C4-2B (cell line): ENCODE results near the gene TSPAN12.
"Not testable (repeated sequence)": the region's sequence is repeated elsewhere in the genome, so short reads cannot be mapped to it uniquely, and the experiment has no call there.

Experiments
- H3K27ac ChIP-seq: fragments of 450-650 bp; 2 replicates; pipeline ENCODE4 v1.5.1; 2017
- ZFX ChIP-seq: fragments of 450-650 bp; IDR thresholded peaks from 2 replicates; pipeline ENCODE4 v1.6.1; 2017
- TF ChIP-seq, protein P1 (sequence below): fragments of 450-650 bp; conservative IDR thresholded peaks from 2 replicates; pipeline ENCODE4 v1.5.1; 2017; ENCODE audit warnings: mild to moderate bottlenecking

Gene TSPAN12

DNA sequence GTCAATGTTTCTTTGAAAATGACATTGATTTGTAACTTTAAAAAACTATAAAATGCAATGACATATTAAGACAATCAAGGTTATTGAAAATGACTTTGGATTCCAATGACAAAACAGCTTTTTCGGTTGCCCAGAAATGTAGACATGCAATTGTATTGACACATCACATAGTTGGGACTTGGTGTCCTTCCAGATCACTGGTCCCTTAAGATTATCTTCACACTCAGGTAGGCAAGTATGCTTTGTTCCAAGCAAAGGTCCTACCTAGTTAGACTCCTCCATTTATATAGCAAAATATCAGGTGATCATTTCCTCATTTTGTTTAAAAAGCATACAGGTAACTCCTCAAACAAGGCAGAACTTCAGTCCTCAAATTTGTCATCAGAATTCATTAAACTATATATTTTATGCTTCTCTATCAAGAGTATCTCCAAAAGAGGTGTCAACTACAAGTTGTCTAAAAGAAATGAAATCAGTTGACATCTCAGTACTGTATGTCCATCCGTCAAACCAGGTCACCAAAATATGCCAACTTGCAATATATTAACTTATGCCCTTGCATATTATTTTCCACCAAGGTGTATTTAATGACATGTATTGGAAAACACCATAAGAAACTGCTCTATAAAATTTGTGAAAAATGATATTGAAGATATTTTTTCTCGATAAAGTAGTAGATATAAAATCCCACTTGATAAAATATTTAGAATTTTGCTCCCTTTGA, 64.6 kb downstream of the TSPAN12 start:
- H3K27ac ChIP-seq: no peak overlapping the region
- no peak for TF ChIP-seq ZFX
- TF ChIP-seq, protein P1, sequence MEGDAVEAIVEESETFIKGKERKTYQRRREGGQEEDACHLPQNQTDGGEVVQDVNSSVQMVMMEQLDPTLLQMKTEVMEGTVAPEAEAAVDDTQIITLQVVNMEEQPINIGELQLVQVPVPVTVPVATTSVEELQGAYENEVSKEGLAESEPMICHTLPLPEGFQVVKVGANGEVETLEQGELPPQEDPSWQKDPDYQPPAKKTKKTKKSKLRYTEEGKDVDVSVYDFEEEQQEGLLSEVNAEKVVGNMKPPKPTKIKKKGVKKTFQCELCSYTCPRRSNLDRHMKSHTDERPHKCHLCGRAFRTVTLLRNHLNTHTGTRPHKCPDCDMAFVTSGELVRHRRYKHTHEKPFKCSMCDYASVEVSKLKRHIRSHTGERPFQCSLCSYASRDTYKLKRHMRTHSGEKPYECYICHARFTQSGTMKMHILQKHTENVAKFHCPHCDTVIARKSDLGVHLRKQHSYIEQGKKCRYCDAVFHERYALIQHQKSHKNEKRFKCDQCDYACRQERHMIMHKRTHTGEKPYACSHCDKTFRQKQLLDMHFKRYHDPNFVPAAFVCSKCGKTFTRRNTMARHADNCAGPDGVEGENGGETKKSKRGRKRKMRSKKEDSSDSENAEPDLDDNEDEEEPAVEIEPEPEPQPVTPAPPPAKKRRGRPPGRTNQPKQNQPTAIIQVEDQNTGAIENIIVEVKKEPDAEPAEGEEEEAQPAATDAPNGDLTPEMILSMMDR: no peak

DNA sequence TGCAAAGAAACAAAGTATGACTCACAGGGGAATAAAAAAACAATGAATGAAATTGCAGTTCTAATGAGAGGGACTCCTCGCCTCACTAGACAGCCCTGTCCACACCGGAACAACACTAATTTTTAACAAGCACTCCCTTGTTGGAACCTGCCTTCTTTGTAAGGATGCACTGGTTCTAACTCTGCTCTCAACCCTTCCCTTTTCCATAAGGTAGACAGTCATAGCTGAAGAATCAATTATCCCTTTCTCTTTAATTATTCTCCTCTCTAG, 65.1 kb downstream of the TSPAN12 start:
- H3K27ac ChIP-seq: no peak overlapping the region
- TF ChIP-seq, protein P1: no peak
- TF ChIP-seq ZFX: no peak

DNA sequence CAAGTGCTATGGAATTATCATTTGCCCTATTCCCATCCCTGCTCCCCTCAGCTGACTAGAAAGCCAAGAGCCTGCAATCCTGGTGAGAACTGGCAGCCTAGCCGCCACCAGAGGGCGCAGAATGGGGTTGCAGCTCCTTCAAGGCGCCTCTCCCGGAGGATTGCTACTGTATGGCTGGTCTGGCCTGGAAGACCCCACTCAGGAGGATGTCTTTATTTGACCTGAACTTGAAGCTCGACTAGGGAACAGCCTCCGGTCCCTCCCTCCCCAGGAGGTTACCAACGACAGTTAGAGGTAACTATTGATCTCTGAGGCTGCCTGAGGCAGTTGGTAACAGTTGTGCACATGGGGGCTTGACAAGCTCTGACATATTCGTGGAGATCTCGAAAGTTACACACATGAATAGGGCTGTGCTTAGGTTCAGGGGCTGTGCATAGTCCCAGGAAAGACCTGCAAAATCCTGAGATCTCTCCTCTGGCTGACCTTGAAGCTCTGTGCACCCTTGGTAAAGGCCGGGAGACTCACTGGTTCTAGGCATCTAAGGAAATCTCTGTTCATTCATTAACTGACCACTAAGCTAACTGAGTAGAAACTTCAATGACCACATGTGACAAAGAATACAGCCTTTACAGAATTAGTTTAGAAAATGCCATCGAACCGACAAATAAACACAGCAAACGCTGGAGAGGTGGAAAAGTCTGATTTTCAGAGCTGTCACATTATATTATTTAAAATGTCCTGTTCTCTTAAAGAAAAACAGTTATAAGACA, 65.7 kb downstream of the TSPAN12 start:
- no peak for TF ChIP-seq ZFX
- TF ChIP-seq, protein P1: peak; percentile 99
- H3K27ac ChIP-seq: no peak overlapping the region

DNA sequence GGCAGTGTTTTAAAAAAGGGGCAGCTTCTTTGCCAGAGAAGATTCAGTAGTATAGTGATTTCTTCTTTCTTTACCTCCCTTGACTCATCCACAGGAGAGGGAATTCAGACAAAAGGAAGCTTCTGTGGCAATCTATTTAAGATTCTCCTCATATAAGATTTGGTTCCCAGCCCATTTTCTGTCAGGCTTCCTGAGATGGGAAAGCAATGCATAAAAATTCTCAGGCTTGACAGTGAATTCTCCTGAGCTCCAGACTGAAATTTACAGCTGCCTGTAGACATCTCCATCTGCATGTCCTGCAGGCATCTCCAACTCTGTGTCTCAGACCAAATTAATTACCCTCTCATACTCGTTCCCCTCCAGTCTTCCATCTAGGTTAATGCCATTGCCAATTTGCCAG, 72.8 kb downstream of the TSPAN12 start:
- TF ChIP-seq, protein P1: no peak
- TF ChIP-seq ZFX: no peak
- no peak overlapping the region for H3K27ac ChIP-seq

DNA sequence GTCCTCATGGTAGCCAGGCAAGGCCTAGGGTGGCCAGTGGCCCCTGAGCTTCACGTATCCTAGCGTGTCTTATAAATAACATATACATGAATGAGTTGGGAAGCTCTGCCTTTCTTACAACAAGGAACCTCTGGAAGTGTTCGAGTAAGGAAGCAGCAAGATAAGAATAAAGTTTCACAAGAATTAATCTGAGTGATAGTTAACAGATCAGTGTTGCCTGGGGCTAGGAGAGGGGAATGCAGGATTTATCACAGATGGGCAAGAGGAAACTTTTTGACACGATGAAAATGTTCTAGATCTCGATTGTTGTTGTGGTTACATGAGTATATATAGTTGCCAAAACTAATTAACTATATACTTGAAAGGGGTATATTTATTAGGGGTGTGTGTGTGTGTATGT, 74.2 kb downstream of the TSPAN12 start:
- TF ChIP-seq ZFX: no peak
- TF ChIP-seq, protein P1: no peak
- no peak overlapping the region for H3K27ac ChIP-seq

DNA sequence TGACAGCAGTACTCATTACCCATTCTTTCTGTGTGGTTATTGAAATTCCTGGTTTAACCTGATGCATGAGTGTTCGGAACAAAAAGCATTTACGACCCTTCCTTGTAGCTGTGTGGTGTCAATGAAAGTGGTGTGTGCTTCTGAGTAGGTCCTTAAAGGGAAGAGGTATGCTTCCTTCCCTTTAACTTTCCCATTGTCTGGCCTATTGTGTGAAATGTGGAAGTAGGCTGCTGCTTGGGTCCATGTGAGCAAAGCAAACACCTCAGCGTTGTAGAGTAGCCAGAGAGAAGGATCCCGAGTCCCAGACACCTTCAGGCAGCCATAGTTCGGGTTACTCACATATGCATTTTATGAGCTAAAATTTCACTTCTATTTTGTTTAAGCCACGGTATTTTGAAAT, 74.7 kb downstream of the TSPAN12 start:
- no peak overlapping the region for H3K27ac ChIP-seq
- TF ChIP-seq ZFX: no peak
- TF ChIP-seq, protein P1: no peak

DNA sequence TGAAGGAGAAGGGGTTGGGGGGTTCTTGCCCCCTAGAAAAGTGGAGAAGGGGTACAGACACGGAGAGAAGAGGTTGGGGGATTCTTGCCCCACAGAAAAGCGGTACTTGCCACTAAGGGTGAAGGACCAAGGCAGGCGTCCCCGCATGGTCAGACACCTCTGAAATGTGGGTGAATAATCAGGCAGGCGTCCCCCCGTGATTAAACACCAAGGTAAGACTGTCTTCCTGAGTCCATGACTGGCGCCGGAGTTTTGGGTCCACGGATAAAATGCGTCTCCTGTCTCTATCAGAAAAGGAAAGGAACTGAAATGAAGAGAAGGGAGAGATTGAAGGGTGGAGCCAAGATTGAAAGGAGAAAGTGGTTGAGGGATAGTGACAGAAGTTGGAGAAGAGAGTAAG, 76.0 kb downstream of the TSPAN12 start:
- not testable (repeated sequence) for H3K27ac ChIP-seq

DNA sequence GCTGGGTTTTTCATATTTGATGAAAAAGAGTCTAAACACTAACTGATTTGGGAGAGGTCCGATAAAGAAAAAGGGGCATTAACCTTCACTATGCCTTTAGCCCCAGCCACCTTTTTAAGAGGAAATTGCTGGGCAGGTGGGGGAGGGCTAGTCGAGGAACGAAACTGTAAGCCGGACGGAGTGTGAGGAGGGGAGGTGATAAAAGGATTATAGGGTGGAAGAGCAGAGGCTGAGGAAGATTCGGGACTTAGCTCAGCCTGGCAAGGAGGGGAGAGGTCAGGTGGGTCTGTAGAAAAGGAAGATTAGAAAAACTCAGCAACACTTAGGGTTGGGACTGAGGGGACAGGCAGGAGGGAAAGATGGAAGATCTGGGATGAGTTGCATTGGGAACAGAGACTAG, 77.0 kb downstream of the TSPAN12 start:
- TF ChIP-seq ZFX: no peak
- TF ChIP-seq, protein P1: no peak
- H3K27ac ChIP-seq: no peak overlapping the region

DNA sequence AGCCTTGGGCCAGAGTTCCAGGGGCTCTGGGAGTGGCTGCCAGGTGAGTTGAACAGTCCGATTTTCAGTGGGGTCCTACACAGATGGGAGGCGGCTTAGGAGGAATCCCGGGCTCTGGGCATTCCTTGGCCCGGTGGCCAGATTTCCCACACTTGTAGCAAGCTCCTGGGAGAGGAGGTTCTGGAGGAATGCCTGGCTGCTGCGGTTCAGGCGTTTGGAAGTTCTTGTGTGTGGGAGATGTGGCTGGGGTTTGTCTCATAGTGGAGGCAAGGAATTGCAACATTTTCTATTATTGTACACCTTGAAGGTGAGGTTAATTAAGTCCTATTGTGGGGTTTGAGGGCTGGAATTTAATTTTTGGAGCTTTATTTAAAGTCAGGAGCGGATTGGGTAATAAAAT, 77.5 kb downstream of the TSPAN12 start:
- H3K27ac ChIP-seq: not testable (repeated sequence)

DNA sequence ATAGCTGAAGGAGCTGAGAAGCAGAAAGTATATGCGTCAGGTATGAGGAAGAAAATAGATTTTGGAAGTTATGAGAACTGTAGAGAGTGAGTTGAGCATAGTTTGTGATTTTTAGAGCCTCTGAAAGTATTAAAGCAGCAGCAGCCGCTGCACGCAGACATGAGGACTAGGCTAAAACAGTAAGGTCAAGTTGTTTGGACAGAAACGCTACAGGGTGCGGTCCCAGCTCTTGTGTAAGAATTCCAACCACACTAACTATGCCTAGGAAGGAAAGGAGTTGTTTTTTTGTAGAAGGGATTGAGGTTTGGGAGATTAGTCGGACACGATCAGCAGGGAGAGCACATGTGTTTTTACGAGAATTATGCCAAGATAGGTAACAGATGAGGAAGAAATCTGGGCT, 78.9 kb downstream of the TSPAN12 start:
- H3K27ac ChIP-seq: not testable (repeated sequence)
